Measurements from ENCODE around the gene USP31. TPM values are rescaled to one million over a fixed set of nuclear protein-coding genes. Genes with fewer than 3 reads are reported as not detected.

The USP31 gene
- total and polyA plus RNA-seq, 2 of the 13 experiments (the other 11 are each of a cell fraction or from before 2014, with no cell fraction given): 22.5 to 23.3 TPM

- 0 out of 4 replicates have a peak, but pooled peaks of 1 of the 2 experiments have one; percentile 6 for TF ChIP-seq HMGXB4 (CRISPR knock-in tag; IDR thresholded peaks at IDR 0.05; ENCODE audit: borderline replicate concordance in 1 of 2, low read depth in 1 of 2)
- TF ChIP-seq SKI (IDR thresholded peaks at IDR 0.05; ENCODE audit: partially characterized antibody): no peak
- TF ChIP-seq ZNF816 (CRISPR knock-in tag; IDR thresholded peaks at IDR 0.05; ENCODE audit: borderline replicate concordance): peak; percentile 83; the same call in 1 of the 2 replicates
- TF ChIP-seq SPEN (CRISPR knock-in tag; IDR thresholded peaks at IDR 0.05; ENCODE audit: low read depth): 0 out of 2 replicates have a peak, but pooled peaks have one; percentile 35
- peak; percentile 38 to 56; a peak in 2 of 4 replicates for TF ChIP-seq MAFK (conservative IDR thresholded peaks at IDR 0.05 in 1 of 2, IDR thresholded peaks at IDR 0.05 in 1 of 2; ENCODE audit: low read length in 2 of 2)
- no peak for TF ChIP-seq SMC3 (IDR thresholded peaks at IDR 0.05; ENCODE audit: low read length)
- TF ChIP-seq RFX5 (IDR thresholded peaks at IDR 0.05; ENCODE audit: low read depth, low read length): 0 out of 2 replicates have a peak, but pooled peaks have one; percentile 4
- TF ChIP-seq POGZ (CRISPR knock-in tag; IDR thresholded peaks at IDR 0.05): no peak
- no peak for TF ChIP-seq CBX5 (CRISPR knock-in tag; IDR thresholded peaks at IDR 0.05; ENCODE audit: borderline replicate concordance)
- 0 out of 2 replicates have a peak, but pooled peaks have one; percentile 5 for TF ChIP-seq JUN (CRISPR knock-in tag; IDR thresholded peaks at IDR 0.05)
- TF ChIP-seq SOX13 (IDR thresholded peaks at IDR 0.05): no peak
- no peak for TF ChIP-seq SOX13 (CRISPR knock-in tag; conservative IDR thresholded peaks at IDR 0.05 in 1 of 2, IDR thresholded peaks at IDR 0.05 in 1 of 2)
- TF ChIP-seq NRL (CRISPR knock-in tag; IDR thresholded peaks at IDR 0.05; ENCODE audit: borderline replicate concordance): 0 out of 2 replicates have a peak, but pooled peaks have one; percentile 20
- TF ChIP-seq AFF4 (CRISPR knock-in tag; IDR thresholded peaks at IDR 0.05): no peak
- no peak for TF ChIP-seq SP1 (IDR thresholded peaks at IDR 0.05)
- no peak for TF ChIP-seq SP1 (CRISPR knock-in tag; IDR thresholded peaks at IDR 0.05)
- TF ChIP-seq ZNF687 (CRISPR knock-in tag; IDR thresholded peaks at IDR 0.05): peak; percentile 21; the same call in 1 of the 2 replicates
- no peak for TF ChIP-seq FOXK2 (IDR thresholded peaks at IDR 0.05)
- TF ChIP-seq ZNF747 (CRISPR knock-in tag; IDR thresholded peaks at IDR 0.05; ENCODE audit: borderline replicate concordance): 0 out of 2 replicates have a peak, but pooled peaks have one; percentile 35
- TF ChIP-seq ZBTB3 (CRISPR knock-in tag; IDR thresholded peaks at IDR 0.05; ENCODE audit: borderline replicate concordance, low read depth): 0 out of 2 replicates have a peak, but pooled peaks have one; percentile 39
These were observed 7.8 kb downstream of the USP31 start (continued) for GRCh38 chr16:23141500-23141899.

Data from HepG2 (cell line).